SU-DHL-6 (cell line): Measurements from ENCODE around the gene EXOC3L4.

Experiments used
- H2AFZ ChIP-seq: fragments of 200-600 bp; sonication (generic); 2 replicates; pipeline ENCODE4 v1.6.1; 2014; ENCODE audit warnings: low read depth, mild to moderate bottlenecking, moderate library complexity, mixed read lengths, antibody characterized with exemption, low read length; ENCODE audit not compliant: severe bottlenecking
- H3F3A ChIP-seq: fragments of 200-600 bp; shearing (Covaris generic); 2 replicates; pipeline ENCODE4 v1.6.0; 2016; ENCODE audit warnings: antibody characterized with exemption, mild to moderate bottlenecking; ENCODE audit not compliant: insufficient read depth
- H3K27ac ChIP-seq: fragments of 200-600 bp; sonication (generic); 2 replicates; pipeline ENCODE4 v1.5.1; 2016; ENCODE audit warnings: low read depth, mild to moderate bottlenecking, low read length, moderate library complexity, mixed read lengths
- H3K27me3 ChIP-seq: fragments of 200-600 bp; sonication (generic), shearing (Covaris generic); 2 replicates; pipeline ENCODE4 v1.6.0; 2014; ENCODE audit warnings: mild to moderate bottlenecking, low read length
- H3K36me3 ChIP-seq: fragments of 200-600 bp; sonication (generic); 2 replicates; pipeline ENCODE4 v1.6.1; 2014; ENCODE audit warnings: mild to moderate bottlenecking, low read length, mixed read lengths
- H3K4me2 ChIP-seq: fragments of 300-600, 200-600 bp; shearing (Covaris generic), sonication (generic); 2 replicates; pipeline ENCODE4 v1.6.0; 2014; ENCODE audit warnings: low read length, low read depth, mild to moderate bottlenecking; ENCODE audit not compliant: poor library complexity, severe bottlenecking
- H3K4me3 ChIP-seq: fragments of 200-600 bp; sonication (generic); 2 replicates; pipeline ENCODE4 v1.5.1; 2014; ENCODE audit warnings: antibody characterized with exemption, low read length, mild to moderate bottlenecking, mixed read lengths; ENCODE audit not compliant: insufficient read depth, poor library complexity, severe bottlenecking
- H3K79me2 ChIP-seq: fragments of 200-600 bp; sonication (generic); 2 replicates; pipeline ENCODE4 v1.6.1; 2014; ENCODE audit warnings: mild to moderate bottlenecking, low read length, moderate library complexity; ENCODE audit not compliant: insufficient read depth
- H3K9ac ChIP-seq: fragments of 200-600 bp; sonication (generic); 2 replicates; pipeline ENCODE4 v1.7.0; 2014; ENCODE audit warnings: mild to moderate bottlenecking, low read length
- H3K9me2 ChIP-seq: fragments of 200-600 bp; sonication (generic); replicated peaks from 2 replicates; pipeline ENCODE4 v1.6.1; 2014; ENCODE audit warnings: low read length; ENCODE audit not compliant: insufficient read depth
- H3K9me3 ChIP-seq: fragments of 200-600 bp; sonication (generic); 2 replicates; pipeline ENCODE4 v1.6.1; 2014; ENCODE audit warnings: low read length, mixed read lengths; ENCODE audit not compliant: insufficient read depth
- H4K20me1 ChIP-seq: fragments of 200-600 bp; sonication (generic); 2 replicates; pipeline ENCODE4 v1.6.1; 2014; ENCODE audit warnings: low read depth, mild to moderate bottlenecking, antibody characterized with exemption, low read length, moderate library complexity, mixed read lengths
- EZH2phosphoT487 ChIP-seq: fragments of 200-600 bp; sonication (generic), shearing (Covaris generic); conservative IDR thresholded peaks from 2 replicates; pipeline ENCODE4 v1.6.1; 2018; ENCODE audit warnings: mild to moderate bottlenecking, antibody characterized with exemption, low read length, moderate library complexity, mixed read lengths
- TF ChIP-seq, protein P1 (sequence below): fragments of 200-600 bp; sonication (generic); IDR thresholded peaks from one replicate; pipeline ENCODE4 v1.5.1; 2017; ENCODE audit warnings: antibody characterized with exemption, mild to moderate bottlenecking, low read length, moderate library complexity; ENCODE audit not compliant: insufficient read depth, poor library complexity, severe bottlenecking

EXOC3L4 gene

GRCh38 chr14:103101963-103102688 lies 7.6 kb downstream of the EXOC3L4 start:
- Histone ChIP-seq H3K4me2 (no peak overlapping the region), H4K20me1 (no peaks in the 10 kb centered on the region)

GRCh38 chr14:103102689-103103260 lies 8.2 kb downstream of the EXOC3L4 start:
- no peak overlapping the region for H3K27ac ChIP-seq
- H3F3A ChIP-seq, result no peaks in the 10 kb centered on the region
- H3K9ac ChIP-seq, result no peak overlapping the region
- H4K20me1 ChIP-seq, result no peaks in the 10 kb centered on the region
- H3K36me3 ChIP-seq, result no peaks in the 10 kb centered on the region
- no peaks in the 10 kb centered on the region for H3K27me3 ChIP-seq
- TF ChIP-seq EZH2phosphoT487, result no peak
- TF ChIP-seq, protein P1, sequence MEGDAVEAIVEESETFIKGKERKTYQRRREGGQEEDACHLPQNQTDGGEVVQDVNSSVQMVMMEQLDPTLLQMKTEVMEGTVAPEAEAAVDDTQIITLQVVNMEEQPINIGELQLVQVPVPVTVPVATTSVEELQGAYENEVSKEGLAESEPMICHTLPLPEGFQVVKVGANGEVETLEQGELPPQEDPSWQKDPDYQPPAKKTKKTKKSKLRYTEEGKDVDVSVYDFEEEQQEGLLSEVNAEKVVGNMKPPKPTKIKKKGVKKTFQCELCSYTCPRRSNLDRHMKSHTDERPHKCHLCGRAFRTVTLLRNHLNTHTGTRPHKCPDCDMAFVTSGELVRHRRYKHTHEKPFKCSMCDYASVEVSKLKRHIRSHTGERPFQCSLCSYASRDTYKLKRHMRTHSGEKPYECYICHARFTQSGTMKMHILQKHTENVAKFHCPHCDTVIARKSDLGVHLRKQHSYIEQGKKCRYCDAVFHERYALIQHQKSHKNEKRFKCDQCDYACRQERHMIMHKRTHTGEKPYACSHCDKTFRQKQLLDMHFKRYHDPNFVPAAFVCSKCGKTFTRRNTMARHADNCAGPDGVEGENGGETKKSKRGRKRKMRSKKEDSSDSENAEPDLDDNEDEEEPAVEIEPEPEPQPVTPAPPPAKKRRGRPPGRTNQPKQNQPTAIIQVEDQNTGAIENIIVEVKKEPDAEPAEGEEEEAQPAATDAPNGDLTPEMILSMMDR, result no peak
- no peak overlapping the region for H3K4me2 ChIP-seq
- H2AFZ ChIP-seq, result no peak overlapping the region
- no peaks in the 10 kb centered on the region for H3K9me2 ChIP-seq
- H3K4me3 ChIP-seq, result no peak overlapping the region
- no peaks in the 10 kb centered on the region for H3K79me2 ChIP-seq
- no peaks in the 10 kb centered on the region for H3K9me3 ChIP-seq

More at GRCh38 chr14:103101963-103102688, 7.6 kb downstream of the EXOC3L4 start:
- Histone ChIP-seq H3K79me2 (no peaks in the 10 kb centered on the region), H3K27me3 (no peaks in the 10 kb centered on the region), H3K27ac (no peak overlapping the region), H3K4me3 (no peak overlapping the region), H3F3A (no peaks in the 10 kb centered on the region), H2AFZ (no peak overlapping the region), H3K9ac (no peak overlapping the region), H3K9me3 (no peaks in the 10 kb centered on the region), H3K9me2 (no peaks in the 10 kb centered on the region), H3K36me3 (no peaks in the 10 kb centered on the region)
- TF ChIP-seq, protein P1, result no peak
- no peak for TF ChIP-seq EZH2phosphoT487

GRCh38 chr14:103103461-103104388 lies 9.2 kb downstream of the EXOC3L4 start:
- no peaks in the 10 kb centered on the region for H3K27me3 ChIP-seq
- no peak overlapping the region for H3K9ac ChIP-seq
- no peak for TF ChIP-seq EZH2phosphoT487
- TF ChIP-seq, protein P1, result no peak
- H3F3A ChIP-seq, result no peaks in the 10 kb centered on the region
- no peaks in the 10 kb centered on the region for H4K20me1 ChIP-seq
- H3K79me2 ChIP-seq, result no peaks in the 10 kb centered on the region
- H3K27ac ChIP-seq, result no peak overlapping the region
- H2AFZ ChIP-seq, result no peak overlapping the region
- no peak overlapping the region for H3K4me2 ChIP-seq
- no peaks in the 10 kb centered on the region for H3K9me3 ChIP-seq
- H3K4me3 ChIP-seq, result no peak overlapping the region
- no peaks in the 10 kb centered on the region for H3K36me3 ChIP-seq
- no peaks in the 10 kb centered on the region for H3K9me2 ChIP-seq
